Activated T-helper 9 cell treated with anti-CD3 and anti-CD28 coated beads, Interleukin-2, amount 50 U/mL, for 16 hours (primary cell): ENCODE results near the gene MAP2K6.

ENCODE experiments used
- DNase-seq: peaks from one replicate; pipeline ENCODE4 v3.0.0-alpha.2; 2020; ENCODE audit warnings: low read depth

The MAP2K6 gene

DNA sequence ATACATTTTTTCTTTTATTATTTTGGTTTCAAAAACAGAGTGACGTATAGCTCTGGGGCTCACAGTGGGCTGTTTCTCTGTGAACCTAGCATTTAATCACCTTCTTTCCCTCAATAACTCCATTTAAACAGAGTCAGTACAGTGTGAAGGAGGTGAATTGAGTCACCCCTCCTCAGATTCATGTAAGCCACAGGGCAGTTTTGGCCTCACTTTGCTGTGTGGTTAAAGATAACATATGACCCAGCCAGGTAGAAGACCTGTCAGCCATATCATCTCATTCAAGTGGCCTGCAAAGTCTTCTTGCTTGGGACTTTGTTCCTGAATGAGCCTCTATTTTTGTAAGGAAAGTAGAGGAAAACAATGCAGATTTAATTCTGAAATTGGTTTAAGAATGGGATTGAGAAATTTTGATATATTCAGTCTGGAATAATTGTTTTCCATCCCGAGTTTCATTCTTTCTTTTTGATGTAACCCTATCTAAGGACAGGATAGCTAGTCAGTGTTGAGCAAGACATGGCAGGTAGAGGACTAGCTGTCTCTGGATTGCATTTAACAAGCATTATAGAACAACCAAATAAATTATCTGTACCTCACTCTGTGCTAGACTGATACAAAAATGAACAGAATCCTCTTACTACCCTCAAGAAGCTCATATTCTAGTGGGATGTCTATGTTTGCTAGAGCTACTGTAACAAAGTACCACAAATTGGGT is 13.1 kb downstream of the MAP2K6 start:
- no peak for DNase-seq

DNA sequence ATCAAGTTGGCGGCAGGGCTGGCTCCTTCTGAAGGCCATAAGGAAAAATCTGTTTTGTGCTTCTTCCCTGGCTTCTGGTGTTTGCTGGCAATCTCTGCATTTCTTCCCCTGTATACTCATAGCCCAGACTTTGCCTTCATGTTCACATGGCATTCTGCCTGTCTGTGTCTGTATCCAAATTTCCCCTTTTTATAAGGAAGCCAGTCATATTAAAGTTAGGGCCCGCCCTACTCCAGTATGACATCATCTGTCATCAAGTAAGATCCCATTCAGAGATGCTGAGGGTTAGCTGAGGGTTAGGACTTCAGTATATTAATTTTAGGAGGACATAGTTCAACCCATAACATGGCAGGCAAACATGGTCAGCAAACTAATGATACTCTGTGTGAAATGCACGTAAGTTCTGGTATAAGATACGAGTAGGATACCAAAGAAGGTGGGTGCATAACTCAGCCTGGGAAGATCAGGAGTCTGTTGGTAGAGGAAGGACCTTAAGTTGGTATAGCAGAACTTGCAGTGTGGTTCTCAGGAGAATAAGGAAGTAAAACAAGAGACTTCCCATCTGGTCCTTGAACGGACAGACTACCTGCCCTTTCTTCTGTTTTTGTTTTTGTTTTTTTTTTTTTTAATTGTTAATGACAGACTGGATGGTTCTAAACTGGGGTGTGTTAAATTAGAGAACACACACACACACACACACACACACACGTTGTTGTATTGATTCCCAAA is 13.9 kb downstream of the MAP2K6 start:
- no peak for DNase-seq

DNA sequence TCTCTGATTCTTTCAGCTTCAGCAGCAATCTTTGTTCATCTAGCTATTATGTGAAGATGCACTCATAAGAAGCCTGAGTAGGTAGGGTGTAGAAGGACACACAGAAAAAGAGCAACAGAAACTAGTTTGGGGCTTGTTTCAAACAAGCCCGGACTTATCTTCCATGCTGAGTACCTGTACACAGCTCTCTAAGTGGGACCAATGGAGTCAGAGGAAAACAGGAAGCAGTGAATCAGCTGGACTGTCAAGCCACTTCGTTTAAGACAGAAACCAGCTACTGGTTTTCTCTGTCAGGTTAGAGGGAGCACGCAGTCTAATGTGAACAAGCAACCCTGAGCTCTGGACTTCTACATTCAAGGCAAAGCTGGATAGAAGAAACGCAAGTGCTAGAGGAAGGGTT is 16.0 kb downstream of the MAP2K6 start:
- no peak for DNase-seq

DNA sequence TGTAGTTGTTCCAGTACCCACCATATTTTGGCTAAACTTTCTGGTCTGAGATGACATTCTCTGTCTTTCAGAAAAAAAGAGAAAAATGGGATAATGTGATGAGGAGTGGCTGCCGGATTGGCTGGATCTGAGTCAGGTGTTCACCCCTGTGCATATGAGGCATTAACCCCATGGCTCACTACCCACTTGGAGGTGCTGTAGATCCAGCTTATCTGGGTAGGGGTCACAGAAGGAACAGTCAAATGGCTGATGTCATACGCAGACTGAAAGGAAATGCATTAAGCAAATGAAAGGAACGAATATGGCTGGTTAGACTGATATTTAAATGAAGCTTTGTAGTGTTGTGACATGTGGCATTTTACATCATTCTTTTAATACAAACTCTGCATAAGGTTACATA is 17.3 kb downstream of the MAP2K6 start:
- no peak for DNase-seq

DNA sequence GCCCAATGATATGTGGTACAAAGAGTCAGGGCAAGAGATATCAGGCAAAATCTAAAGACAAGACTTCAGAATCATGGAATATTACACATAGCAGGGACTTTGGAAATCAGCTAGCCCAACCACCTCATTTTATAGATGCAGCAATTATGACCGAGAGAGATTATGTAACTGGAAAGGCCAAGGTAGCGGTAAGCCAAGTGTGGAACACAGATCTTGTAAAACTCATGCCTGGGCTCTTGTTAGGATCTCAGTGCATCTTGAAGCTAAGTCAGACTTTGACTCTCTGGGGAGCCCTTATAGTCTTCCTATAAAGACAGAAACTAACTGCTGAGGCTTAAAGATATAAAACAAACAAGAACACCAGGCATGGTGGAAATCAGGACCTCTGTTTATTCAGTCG is 18.6 kb downstream of the MAP2K6 start:
- no peak for DNase-seq

DNA sequence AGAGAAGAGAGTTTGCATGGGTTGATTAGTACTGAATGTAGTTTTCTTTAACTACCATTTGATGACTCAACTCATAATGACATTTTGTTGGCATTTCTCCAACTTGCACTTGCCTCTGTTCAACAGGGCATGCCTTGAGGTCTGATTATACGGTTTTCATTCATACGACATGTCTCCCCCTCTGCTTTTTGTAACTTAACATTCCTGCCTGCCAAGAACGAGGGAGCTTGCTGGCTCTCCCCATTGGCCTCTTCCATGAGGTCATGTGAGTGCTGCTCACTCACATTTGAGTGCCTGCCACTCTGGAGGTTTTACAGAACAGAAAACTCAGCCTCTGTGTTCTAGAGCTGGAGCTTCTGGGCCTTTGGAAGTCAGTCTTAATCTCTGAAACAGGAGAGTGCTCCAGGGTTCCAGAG is 19.7 kb downstream of the MAP2K6 start:
- DNase-seq: no peak

DNA sequence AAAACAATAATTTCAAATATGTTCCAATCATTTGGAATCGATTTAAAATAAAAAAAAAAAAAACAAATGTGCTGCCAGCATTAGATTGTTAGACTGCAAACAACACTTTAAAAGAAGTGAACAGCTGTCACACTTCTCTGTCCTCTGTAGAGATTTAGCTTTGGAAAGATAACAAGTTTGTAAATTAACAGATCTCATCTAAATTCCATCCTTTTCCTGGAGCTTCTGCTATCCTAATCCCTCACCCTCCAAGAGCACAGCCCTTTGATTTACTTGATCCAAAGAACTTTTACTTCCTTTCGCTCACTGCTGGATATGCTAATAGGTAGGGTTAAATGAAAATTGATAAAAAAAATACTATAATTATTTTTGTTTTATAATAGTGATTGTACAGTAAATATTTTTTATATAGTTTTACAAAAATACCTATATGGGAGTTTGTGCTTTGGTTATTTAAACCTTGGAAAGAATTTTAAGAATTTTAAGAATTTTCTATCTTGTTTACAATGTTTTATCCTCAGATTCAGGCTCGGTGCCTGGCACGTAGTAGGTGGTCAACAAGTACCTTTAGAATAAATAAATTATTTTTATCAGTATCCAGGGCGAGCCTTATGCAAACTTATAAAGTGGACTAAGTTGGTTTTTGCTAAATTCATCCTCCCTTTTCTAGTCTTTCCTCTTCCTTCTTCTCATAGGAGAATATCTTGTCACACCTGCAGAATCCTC is 21.6 kb downstream of the MAP2K6 start:
- no peak for DNase-seq

DNA sequence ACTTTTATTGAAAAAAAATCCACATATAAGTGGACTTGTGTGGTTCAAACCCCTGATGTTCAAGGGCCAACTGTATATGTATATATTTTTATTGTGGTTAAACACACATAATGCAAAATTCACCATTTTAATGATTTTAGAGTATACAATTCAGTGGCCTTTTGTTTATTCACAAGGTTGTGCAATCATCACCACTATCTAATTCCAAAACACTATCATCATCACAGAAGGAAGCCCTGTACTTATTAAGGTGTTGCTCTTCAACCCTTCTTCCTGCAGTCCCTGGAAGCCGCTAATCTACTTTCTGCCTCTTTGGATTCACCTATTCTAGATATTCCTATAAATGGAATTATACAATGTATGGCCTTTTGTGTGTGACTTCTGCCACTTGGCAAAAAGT is 23.0 kb downstream of the MAP2K6 start:
- DNase-seq: no peak

DNA sequence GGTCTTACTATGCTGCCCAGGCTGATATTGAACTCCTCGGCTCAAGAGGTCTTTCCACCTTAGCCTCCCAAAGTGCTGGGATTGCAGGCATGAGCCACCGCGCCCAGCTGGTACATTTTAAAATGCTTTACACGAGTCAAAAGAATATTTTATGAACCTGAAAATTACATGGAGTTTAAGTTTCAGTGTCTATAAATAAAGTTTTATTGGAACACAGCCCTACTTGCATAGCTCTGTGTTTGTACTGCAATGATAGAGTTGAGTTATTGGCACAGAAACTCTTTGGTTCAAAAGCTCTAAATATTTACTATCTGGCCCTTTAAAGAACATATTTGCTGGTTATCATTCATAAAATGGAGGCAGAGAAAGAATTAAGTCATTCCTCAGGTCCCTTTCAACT is 24.3 kb downstream of the MAP2K6 start:
- no peak for DNase-seq

DNA sequence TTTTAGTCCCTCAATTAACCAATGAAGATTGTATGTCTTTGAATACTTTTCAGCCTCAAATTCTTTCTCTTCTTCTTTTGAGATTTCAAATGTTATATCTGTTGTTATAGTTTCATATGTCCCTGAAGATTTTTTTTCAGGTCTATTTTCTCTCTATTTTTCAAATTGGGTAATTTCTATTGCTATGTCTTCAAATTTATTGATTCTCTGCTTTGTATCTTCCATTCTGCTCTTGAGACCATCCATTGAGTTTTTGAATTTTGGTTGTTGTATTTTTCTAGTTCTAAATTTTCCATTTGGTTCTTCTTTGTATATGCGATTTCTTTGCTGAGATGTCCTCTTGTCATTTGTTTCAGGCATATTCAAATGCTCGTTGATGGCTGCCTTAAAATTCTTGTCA is 26.7 kb downstream of the MAP2K6 start:
- DNase-seq: no peak

DNA sequence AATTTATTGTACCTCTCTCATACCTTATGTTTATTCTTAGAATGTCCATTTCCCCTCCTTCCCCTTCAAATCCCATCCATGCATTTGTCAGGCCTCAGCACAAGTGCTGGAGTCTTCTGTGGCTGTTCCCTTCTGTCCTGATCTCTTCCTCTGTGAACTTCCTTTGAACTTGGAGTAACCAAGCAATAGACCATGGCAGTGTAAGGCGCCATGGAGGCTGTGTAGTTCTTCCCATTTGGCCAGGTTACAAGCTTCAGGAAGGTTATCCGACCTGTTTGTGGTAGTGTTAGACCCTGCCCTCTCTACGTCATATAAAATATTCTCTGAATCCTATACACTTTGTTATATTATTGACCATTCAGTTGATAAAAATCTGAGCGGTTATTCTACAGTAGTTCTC is 28.6 kb downstream of the MAP2K6 start:
- DNase-seq: no peak

DNA sequence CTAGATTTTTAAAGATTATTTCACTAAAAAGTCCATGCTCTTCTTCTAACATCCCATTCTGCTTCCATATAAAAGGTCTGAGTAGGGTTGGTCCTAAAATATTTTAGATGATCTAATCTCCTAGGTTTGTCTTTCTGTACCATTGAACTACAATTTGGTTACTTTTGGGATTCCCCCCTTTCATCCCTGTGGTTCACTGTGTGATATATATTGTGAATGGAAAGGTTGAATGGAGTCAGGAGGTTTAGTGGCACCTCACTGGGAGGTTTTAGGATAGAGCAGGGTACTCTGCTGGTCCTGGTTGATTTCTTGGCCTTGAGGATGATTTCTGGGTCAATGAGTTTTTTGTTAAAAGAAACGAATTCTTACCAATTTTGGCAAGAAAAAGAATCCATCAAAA is 29.5 kb downstream of the MAP2K6 start:
- DNase-seq: no peak

DNA sequence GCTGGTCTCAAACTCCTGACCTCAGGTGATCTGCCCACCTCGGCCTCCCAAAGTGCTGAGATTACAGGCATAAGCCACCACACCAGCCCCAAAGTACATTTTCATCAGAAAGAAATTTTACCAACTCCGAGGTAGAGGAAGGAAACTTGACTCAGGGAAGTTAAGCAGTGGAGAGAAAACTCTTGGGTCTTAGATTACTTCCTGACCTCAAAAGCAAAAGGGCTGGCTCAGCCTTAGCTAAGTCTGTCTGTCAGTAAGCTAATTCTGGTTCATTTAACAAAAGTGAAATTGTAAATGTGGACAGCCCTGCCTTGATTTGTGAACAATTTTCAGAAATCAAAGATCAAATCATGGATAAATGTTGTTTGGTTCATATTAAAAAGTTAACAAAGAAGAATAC is 30.6 kb downstream of the MAP2K6 start:
- no peak for DNase-seq

DNA sequence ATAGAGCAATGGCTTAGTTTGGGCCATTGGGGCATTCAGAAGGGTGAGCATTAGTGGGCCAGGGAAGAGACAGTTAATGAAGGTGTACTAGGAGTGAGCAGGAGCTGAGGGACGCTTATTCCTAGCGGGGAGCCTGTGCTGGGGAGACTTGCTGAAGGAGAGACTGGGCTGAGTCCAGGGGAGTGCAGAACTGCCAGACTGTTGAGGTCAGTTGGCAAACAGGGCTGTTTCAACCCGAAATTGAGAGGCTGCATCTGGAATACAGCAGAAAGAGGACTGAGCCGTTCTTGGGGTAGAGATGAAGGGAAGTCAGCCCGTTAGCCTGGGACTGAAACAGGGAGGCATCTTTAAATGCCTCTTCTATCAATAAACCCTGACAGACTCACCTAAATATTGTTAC is 33.2 kb downstream of the MAP2K6 start:
- DNase-seq: no peak

DNA sequence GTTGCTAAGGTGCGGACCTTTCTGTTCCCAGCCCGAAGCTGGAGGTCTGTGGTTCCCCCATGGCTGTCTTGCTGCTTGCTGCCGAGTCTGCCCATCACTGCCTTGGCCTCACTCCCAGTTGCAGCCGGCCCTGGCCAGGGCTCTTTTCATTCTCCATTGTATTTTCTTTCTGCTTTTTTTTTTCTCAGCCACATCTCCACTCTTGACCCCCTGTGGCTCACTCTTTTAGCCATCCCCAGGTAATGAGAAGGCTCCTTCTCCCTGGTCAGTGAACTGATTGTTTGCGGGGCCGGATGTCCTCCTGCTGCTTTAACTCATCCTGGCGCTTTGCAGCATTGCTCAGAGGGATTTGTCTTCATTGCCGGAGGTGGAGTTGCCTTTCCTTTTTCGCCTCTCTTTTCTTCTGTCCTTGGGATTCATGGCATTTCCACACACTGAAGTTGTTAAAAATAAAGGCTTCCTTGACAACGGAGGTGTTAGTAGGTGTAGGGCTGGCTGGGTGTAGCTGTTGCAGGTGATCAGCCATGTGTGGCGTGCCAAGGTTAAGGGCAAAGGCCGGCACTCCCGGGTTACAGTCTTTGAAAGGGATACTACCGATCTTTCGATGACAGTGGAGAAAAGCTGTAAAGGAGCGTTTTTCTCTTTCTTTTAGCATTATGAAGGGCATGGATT is 34.1 kb downstream of the MAP2K6 start:
- DNase-seq: no peak

DNA sequence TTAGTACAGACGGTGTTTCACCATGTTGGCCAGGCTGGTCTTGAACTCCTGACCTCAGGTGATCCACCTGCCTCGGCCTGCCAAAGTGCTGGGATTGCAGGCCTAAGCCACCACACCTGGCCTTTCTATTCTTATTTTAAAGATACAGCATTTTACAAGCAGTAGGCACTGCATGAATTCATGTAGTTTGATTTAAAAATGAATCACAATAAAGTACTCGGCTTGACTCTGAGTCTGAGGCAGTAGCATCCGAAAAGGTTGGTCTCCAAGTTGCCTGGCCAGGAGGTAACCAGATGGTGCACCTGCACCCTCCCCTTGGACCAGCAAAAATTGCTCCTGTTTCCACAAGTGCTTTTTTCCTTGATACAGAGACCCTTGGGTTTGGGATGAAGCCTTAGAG is 35.6 kb downstream of the MAP2K6 start:
- no peak for DNase-seq

DNA sequence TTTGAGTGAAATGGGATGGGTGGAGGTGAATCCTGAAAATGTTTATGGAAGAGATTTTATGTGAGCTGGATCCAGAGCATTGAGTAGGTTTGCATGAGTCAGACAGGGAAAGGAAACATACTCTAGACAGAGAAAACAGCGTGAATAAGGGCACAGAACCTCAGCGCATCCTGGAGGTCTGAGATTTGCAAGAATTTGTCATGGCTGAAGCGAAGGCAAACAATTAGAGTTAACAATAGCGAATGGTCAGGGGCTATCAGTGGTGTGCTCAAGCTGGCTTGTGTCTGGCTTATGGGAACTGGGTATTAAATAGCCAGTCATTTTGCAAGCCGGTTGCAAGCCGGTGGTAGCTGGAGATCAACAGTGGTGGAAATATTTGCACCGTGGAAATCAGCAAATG is 36.4 kb downstream of the MAP2K6 start:
- no peak for DNase-seq

DNA sequence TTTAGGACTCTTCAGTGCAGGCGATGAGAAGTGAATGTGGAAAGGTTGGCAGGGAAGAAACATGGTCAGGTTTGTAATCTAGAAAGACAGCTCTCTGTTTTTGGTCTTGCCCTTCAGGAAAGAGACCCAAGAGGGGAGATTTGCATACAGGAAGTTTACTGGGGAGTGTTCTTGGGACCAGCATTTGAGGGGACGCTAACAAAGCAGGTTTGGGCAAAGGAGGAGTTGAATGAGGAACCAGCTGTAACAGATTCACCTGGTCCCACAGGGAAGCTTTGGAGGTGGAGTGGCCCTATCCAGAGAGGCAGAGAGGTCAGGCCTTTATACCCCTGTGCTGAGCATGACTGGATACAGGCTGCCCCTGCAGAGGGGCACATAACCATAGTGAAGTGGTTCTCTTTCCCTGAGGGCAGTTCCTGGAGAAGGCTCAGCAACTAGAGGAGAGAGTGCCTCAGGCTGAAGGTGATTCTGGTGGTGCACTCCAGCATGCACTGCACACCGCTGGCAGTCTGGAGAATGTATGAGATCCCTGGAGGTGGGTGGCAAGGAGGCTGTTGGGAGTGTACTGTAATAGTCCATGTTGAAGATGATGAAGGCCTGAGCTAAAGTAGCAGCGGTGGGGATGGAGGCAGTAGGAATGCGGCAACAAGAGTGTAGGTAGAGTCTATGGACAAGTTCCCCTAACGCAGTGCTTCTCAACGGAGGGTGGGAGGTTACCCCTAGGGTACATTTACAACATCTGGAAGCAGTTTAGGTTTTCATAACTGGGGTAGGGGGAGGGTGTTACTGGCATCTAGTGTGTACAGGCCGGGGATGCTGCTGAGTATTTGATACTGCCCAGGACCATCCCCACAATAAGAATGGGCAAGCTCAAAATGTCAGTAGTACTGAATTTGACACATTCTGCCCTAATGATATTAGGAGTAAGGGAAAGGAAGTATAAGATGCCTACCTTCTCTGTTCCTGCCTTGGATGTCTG is 37.2 kb downstream of the MAP2K6 start:
- DNase-seq: no peak

DNA sequence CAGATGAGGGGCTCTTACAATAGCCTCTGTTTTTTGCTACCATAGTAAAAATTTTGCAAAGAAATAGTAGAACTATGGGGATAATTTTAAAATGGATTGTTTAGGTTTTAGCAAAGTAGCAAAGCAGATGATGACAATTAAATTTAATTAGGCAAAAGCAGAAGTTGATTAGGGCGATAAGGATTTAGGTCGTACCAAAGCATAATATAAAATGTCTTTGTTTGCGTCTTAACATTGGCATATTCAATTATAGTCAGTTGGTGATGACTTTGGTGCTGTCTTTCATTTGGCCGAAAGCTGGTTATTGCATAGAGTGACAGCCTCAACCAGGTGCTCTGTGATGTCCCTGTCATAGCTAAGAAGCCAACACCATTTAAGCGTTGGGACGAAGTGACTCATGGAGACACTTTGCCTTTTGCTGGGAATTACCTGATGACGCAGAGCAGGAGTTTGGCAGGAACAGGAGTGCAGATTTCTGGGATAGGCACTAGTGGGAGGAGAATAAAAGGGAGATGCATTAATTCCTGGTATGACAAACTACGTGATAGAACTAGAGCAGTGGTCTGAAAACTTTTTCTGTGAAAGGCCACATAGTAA is 38.3 kb downstream of the MAP2K6 start:
- no peak for DNase-seq

DNA sequence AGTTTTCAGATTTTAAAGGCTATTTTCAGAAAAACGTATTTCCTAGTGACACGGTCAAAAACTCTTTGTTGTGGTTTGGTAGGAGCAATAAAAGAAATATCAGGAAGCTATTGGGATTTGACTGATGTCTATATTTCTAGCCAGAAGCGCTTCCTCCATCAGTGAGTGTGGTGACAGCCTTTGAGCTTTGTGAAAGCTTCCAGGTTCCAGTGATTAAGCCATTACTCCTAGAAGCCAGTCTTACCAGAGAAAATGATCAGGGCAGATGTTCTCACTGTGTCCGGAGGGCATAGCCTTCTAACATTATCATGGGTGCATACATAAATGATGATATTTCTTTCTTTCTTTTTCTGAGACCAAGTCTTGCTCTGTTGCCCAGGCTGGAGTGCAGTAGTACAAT is 39.6 kb downstream of the MAP2K6 start:
- DNase-seq: no peak

DNA sequence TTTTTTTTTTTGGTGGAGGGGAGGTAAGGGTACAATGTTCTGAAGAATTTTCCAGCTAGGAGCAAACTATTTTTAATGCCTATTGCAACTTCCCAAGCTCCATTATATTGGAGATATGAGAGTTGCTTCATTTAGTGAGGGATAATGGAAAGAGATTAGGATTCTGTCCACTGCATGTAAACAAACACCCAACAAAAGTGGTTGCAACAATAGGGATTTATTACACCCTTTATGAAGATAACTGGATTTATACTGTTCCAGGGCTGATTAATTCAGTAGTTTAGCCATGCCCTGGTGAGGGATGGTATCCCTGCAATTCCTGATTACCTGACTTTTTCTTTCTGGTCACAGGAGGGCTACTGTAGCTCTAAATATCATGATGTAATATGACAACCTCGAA is 40.5 kb downstream of the MAP2K6 start:
- no peak for DNase-seq
